Measurements from ENCODE around the gene DXO.

DNA sequence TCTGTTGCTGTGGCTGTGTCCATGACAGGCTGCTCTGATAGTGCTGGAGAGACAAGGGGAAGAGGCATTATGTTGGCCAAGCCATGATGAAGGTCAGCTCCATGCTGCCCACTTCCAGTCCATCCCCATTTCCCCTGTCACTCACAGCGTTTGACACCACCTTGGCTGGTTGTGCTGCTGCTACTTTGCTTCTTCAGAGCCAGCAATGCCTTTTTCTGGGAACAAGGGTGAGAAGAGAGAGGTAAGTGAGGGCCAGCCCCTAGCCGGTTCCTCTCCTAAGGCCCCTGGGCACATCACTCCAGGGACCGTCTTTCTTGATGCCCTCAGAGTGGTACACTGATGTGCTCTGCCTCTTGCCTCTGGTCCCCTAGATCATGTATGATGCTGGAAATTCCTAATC is 15.1 kb downstream of the DXO start:
- TF ChIP-seq, protein P1, sequence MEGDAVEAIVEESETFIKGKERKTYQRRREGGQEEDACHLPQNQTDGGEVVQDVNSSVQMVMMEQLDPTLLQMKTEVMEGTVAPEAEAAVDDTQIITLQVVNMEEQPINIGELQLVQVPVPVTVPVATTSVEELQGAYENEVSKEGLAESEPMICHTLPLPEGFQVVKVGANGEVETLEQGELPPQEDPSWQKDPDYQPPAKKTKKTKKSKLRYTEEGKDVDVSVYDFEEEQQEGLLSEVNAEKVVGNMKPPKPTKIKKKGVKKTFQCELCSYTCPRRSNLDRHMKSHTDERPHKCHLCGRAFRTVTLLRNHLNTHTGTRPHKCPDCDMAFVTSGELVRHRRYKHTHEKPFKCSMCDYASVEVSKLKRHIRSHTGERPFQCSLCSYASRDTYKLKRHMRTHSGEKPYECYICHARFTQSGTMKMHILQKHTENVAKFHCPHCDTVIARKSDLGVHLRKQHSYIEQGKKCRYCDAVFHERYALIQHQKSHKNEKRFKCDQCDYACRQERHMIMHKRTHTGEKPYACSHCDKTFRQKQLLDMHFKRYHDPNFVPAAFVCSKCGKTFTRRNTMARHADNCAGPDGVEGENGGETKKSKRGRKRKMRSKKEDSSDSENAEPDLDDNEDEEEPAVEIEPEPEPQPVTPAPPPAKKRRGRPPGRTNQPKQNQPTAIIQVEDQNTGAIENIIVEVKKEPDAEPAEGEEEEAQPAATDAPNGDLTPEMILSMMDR (IDR thresholded peaks at IDR 0.05; ENCODE audit: low read depth, low read length), result no peak
- no peak for TF ChIP-seq EZH2phosphoT487 (IDR thresholded peaks at IDR 0.05; ENCODE audit: low read depth)
